Right lobe of liver (tissue), 6 donors: ENCODE data around the gene ELP5. TPM values are rescaled to one million over a fixed set of nuclear protein-coding genes. Genes with fewer than 3 reads are reported as not detected.

ENCODE experiments used
- ATAC-seq, 4 donors: fragments of 200-7000 bp; cut with Tn5 transposase; one replicate each; pipeline ENCODE4 v1.9.1; 2020; ENCODE audit warnings: mild to moderate bottlenecking in 4 of 4, moderate library complexity in 4 of 4
- DNase-seq, 3 donors: peaks; one replicate each; pipeline ENCODE4 v3.0.0-alpha.2; 2020
- H3K27ac ChIP-seq, 3 donors: fragments of 200-600 bp; one replicate each; pipeline ENCODE4 v1.8.0; 2022
- H3K27me3 ChIP-seq, 2 donors: fragments of 200-600 bp; one replicate each; pipeline ENCODE4 v1.8.0; 2022
- H3K36me3 ChIP-seq, 4 donors: fragments of 200-600 bp; sonication (generic) in 1 of 4; one replicate each; pipeline versions ENCODE4 v1.5.1 to v1.8.0; 2017 to 2022; ENCODE audit warnings: control low read depth in 1 of 4
- H3K4me1 ChIP-seq, 4 donors: fragments of 200-600 bp; sonication (generic) in 1 of 4; one replicate each; pipeline versions ENCODE4 v1.5.1 to v1.8.0; 2017 to 2022; ENCODE audit warnings: control low read depth in 1 of 4
- H3K4me3 ChIP-seq, 3 donors: fragments of 200-600 bp; one replicate each; pipeline ENCODE4 v1.8.0; 2022
- H3K9me3 ChIP-seq, 4 donors: fragments of 200-600 bp; sonication (generic) in 1 of 4; one replicate each; pipeline versions ENCODE4 v1.5.1 to v1.8.0; 2017 to 2022; ENCODE audit warnings: control low read depth in 1 of 4
- CTCF ChIP-seq, 4 donors: fragments of 200-600 bp in 3 of 4; fragments of 450-650 bp in 1 of 4; IDR thresholded peaks; one replicate each; pipeline versions ENCODE4 v1.5.1 to v1.8.0; 2016 to 2022; ENCODE audit warnings: antibody characterized with exemption in 4 of 4, mild to moderate bottlenecking in 2 of 4
- POLR2A ChIP-seq: fragments of 450-650 bp; IDR thresholded peaks from one replicate; pipeline ENCODE4 v1.6.1; 2017; ENCODE audit warnings: antibody characterized with exemption, mild to moderate bottlenecking
- WGBS: methylation state at CpG from one replicate; pipeline ENCODE4 v1.1.6; 2018; ENCODE audit warnings: low coverage, low lambda C conversion rate; ENCODE audit not compliant: insufficient coverage; ENCODE audit errors: missing lambda C conversion rate; 5-methylcytosine and 5-hydroxymethylcytosine counted together
- intact Hi-C, 2 donors: fragments of 100-400 bp; cut with DNase I; formaldehyde crosslinking; loops; one replicate each; pipeline versions ENCODE4 v1.11.2 to v1.14.1; 2022
- total RNA-seq, 6 experiments: library from RNA; depleted of rRNA in 2 of 6; stranded (reverse); fragments of >200 nt in 2 of 6; fragmentation: NEBNext Ultra II Directional in 3 of 6; extraction: Animal tissue kit (Norgen Biotek cat#: 25700) in 3 of 6; gene quantifications; one replicate each; pipeline versions ENCODE4 v1.1.0 to v1.2.4, GENCODE V29; 2016 to 2023
- donor health status: DM: no; HTN: yes; CAD: no.
- donor health status: DM: no; HTN: no; CAD: no.
- donor health status: DM: no; HTN: no; CAD: no.
- donor health status: DM: no; HTN: yes; CAD: no.
- donor health status: DM: no; HTN: yes; CAD: no.

The ELP5 gene
- total RNA-seq, 6 experiments from 2014 or later = 14.2 to 29.6 (median 22.9) TPM

- ATAC-seq = peak in 1 of 4 donors; percentile 1
- H3K36me3 ChIP-seq = peaks cover 0 to 16% (median 9%) of the 10 kb centered on the region in 4 donors
- H3K9me3 ChIP-seq = no peaks in the 10 kb centered on the region
- WGBS = under 1% methylated on average over 34 of the region's 55 CpGs
- DNase-seq = peak in 2 of 3 donors; percentile 57 to 70
- TF ChIP-seq CTCF (IDR thresholded peaks at IDR 0.05) (no peak), POLR2A (no peak)
- H3K4me3 ChIP-seq = peak overlapping the region; percentile 75 to 96 (median 85)
- intact Hi-C loops = no loop called here
- peaks cover 0 to 28% (median 8%) of the 10 kb centered on the region in 4 donors for H3K4me1 ChIP-seq
- peak overlapping the region; percentile 99 to 100 (median 99) for H3K27ac ChIP-seq
- H3K27me3 ChIP-seq = no peaks in the 10 kb centered on the region
Measured at GRCh38 chr17:7250695-7251627, 1.1 kb upstream of the ELP5 start.

GRCh38 chr17:7251661-7252175 lies 297 bp upstream of the ELP5 start, which contains the start of gene CTDNEP1:
Gene CTDNEP1 (minus strand): TSS chr17:7251734. CDS start chr17:7251296, 438 bp downstream.
- TF ChIP-seq CTCF (IDR thresholded peaks at IDR 0.05) = no peak
- TF ChIP-seq POLR2A = peak; percentile 75
- Histone ChIP-seq H3K27me3 (no peaks in the 10 kb centered on the region), H3K4me1 (peaks cover 0 to 28% (median 8%) of the 10 kb centered on the region in 4 donors), H3K36me3 (peaks cover 0 to 18% (median 7%) of the 10 kb centered on the region in 4 donors), H3K9me3 (no peaks in the 10 kb centered on the region), H3K27ac (peak within 1 kb of the TSS; percentile 99 to 100 (median 99)), H3K4me3 (peak within 1 kb of the TSS; percentile 75 to 96 (median 85))
- 0% methylated on average over 24 of the region's 41 CpGs for WGBS
- DNase-seq (peak; percentile 99), ATAC-seq (peak; percentile 87 to 94 (median 90))
- intact Hi-C loops = no loop called here

- TF ChIP-seq POLR2A (no peak), CTCF (IDR thresholded peaks at IDR 0.05) (no peak)
- ATAC-seq = no peak
- H3K36me3 ChIP-seq = peaks cover 0 to 26% (median 6%) of the 10 kb centered on the region in 4 donors
- no peaks in the 10 kb centered on the region for H3K27me3 ChIP-seq
- H3K27ac ChIP-seq = peak overlapping the region; percentile 99 to 100 (median 99)
- intact Hi-C loops = no loop called here
- peak overlapping the region; percentile 75 to 96 (median 85) for H3K4me3 ChIP-seq
- WGBS = 61% methylated on average over 5 of the region's 5 CpGs
- no peaks in the 10 kb centered on the region for H3K9me3 ChIP-seq
- DNase-seq = no peak
- H3K4me1 ChIP-seq = peaks cover 0 to 34% (median 12%) of the 10 kb centered on the region in 4 donors
Measured at GRCh38 chr17:7253082-7253481, 1.1 kb downstream of the ELP5 start.

GRCh38 chr17:7254511-7254910 lies 2.5 kb downstream of the ELP5 start:
- ATAC-seq = no peak
- TF ChIP-seq CTCF (IDR thresholded peaks at IDR 0.05) (no peak), POLR2A (no peak)
- 86% methylated on average over 4 of the region's 4 CpGs for WGBS

More at GRCh38 chr17:7254511-7254910, 2.5 kb downstream of the ELP5 start:
- Histone ChIP-seq H3K4me1 (peaks cover 0 to 39% (median 14%) of the 10 kb centered on the region in 4 donors), H3K36me3 (peaks cover 0 to 26% (median 6%) of the 10 kb centered on the region in 4 donors), H3K27ac (no peak overlapping the region), H3K9me3 (no peaks in the 10 kb centered on the region), H3K4me3 (no peak overlapping the region), H3K27me3 (no peaks in the 10 kb centered on the region)
- intact Hi-C loops = no loop called here
- DNase-seq = no peak
